Panc1 (cell line): ENCODE results near the gene COG3. TPM values are rescaled to one million over a fixed set of nuclear protein-coding genes. Genes with fewer than 3 reads are reported as not detected.

ENCODE experiments used
- ATAC-seq: fragments of 200-7000 bp; cut with Tn5 transposase; 2 replicates; pipeline ENCODE4 v1.9.1; 2020; ENCODE audit warnings: mild to moderate bottlenecking, moderate library complexity
- Bru-seq: library from RNA; stranded (reverse); fragments of 400-500 nt; gene quantifications from one replicate; lab custom pipeline; 2021; lab: Mats Ljungman, UMichigan
- BruChase-seq, 2 experiments: library from RNA; stranded (reverse); fragments of 400-500 nt; gene quantifications; one replicate each; lab custom pipeline; 2021; lab: Mats Ljungman, UMichigan
- BruUV-seq: library from RNA; stranded (reverse); fragments of 400-500 nt; replicated peaks from 2 replicates; lab custom pipeline; 2021; lab: Mats Ljungman, UMichigan
- CTCF ChIA-PET: fragments of 300-600 bp; sonication (Branson Sonifier 250); formaldehyde crosslinking; loops from one replicate; lab custom pipeline; 2022; ENCODE audit warnings: antibody characterized with exemption; lab: Charles Lee
- POLR2A ChIA-PET: fragments of 300-600 bp; sonication (Branson Sonifier 250); formaldehyde crosslinking; loops from one replicate; lab custom pipeline; 2022; ENCODE audit warnings: antibody characterized with exemption; lab: Charles Lee
- DNase-seq: peaks from one replicate; pipeline ENCODE4 v3.0.0-alpha.2; 2010; ENCODE audit warnings: low read depth, low spot score
- H3K27ac ChIP-seq: 2 replicates; pipeline ENCODE4 v1.5.1; 2011; ENCODE audit warnings: mild to moderate bottlenecking, low read length, inconsistent platforms
- H3K27me3 ChIP-seq: fragments of 200-500 bp; sonication (Bioruptor generic); 2 replicates; pipeline ENCODE4 v1.6.0; 2014; ENCODE audit warnings: low read length, inconsistent platforms; ENCODE audit not compliant: control insufficient read depth, insufficient read depth
- H3K36me3 ChIP-seq: fragments of 200-500 bp; sonication (Bioruptor generic); 2 replicates; pipeline ENCODE4 v1.5.1; 2014; ENCODE audit warnings: inconsistent platforms, mild to moderate bottlenecking, low read length, moderate library complexity; ENCODE audit not compliant: control insufficient read depth, insufficient read depth
- H3K4me1 ChIP-seq: 2 replicates; pipeline ENCODE4 v1.5.1; 2011; ENCODE audit warnings: inconsistent platforms, mild to moderate bottlenecking, low read length, moderate library complexity; ENCODE audit not compliant: control insufficient read depth, insufficient read depth
- H3K4me3 ChIP-seq, 2 experiments: 2 replicates each; pipeline ENCODE4 v1.5.1; 2011 to 2012; ENCODE audit warnings: low read depth in 2 of 2, low read length in 2 of 2, mild to moderate bottlenecking in 2 of 2, inconsistent platforms in 1 of 2, moderate library complexity in 1 of 2
- H3K9me3 ChIP-seq: fragments of 200-500 bp; sonication (Bioruptor generic); 2 replicates; pipeline ENCODE4 v1.5.1; 2014; ENCODE audit warnings: low read depth, mild to moderate bottlenecking, inconsistent platforms, low read length, moderate library complexity; ENCODE audit not compliant: control insufficient read depth, insufficient read depth
- POLR2AphosphoS5 ChIP-seq: IDR thresholded peaks from 2 replicates; pipeline ENCODE4 v1.6.1; 2012; ENCODE audit warnings: mild to moderate bottlenecking, low read depth, low read length, moderate library complexity
- SIN3A ChIP-seq: IDR thresholded peaks from 2 replicates; pipeline ENCODE4 v1.6.1; 2012; ENCODE audit warnings: low read depth, mild to moderate bottlenecking, low read length, moderate library complexity, borderline replicate concordance; ENCODE audit not compliant: insufficient read depth
- TCF7L2 ChIP-seq: IDR thresholded peaks from 2 replicates; pipeline ENCODE4 v1.6.1; 2011; ENCODE audit warnings: mild to moderate bottlenecking, low read depth, low read length, inconsistent platforms
- in situ Hi-C: cut with HindIII; loops from 2 replicates; pipeline ENCODE4 v1.10.0; 2016; ENCODE audit warnings: low sequenced_read_pairs, low pct_unique_long_range_greater_than_20kb
- intact Hi-C: fragments of 100-400 bp; cut with micrococcal nuclease; formaldehyde crosslinking; loops from one replicate; pipeline ENCODE4 v1.10.0; 2022; ENCODE audit not compliant: unreplicated experiment
- long read RNA-seq: library from polyadenylated mRNA; unstranded; transcript quantifications from one replicate; pipeline ENCODE4 v2.0.0, GENCODE V29; 2021; ENCODE audit not compliant: unreplicated experiment
- polyA plus RNA-seq: library from polyadenylated mRNA; unstranded; fragments of >200 nt; gene quantifications from one replicate; pipeline ENCODE4 v1.2.1, GENCODE V29; 2012; ENCODE audit warnings: missing spikeins; ENCODE audit not compliant: insufficient read length
- total RNA-seq: library from RNA; stranded (reverse); gene quantifications from one replicate; pipeline ENCODE4 v1.2.1, GENCODE V29; 2021; ENCODE audit not compliant: unreplicated experiment
- TF ChIP-seq, protein P1 (sequence below), 2 experiments: IDR thresholded peaks; 2 replicates each; pipeline ENCODE4 v1.6.1; 2011 to 2012; ENCODE audit warnings: low read depth in 2 of 2, control low read depth in 1 of 2, low read length in 1 of 2, mild to moderate bottlenecking in 1 of 2, moderate library complexity in 1 of 2; ENCODE audit not compliant: insufficient read depth in 1 of 2
- TF ChIP-seq, protein P2 (sequence below): fragments of 450-650 bp; IDR thresholded peaks from 2 replicates; pipeline ENCODE4 v1.5.1; 2017; ENCODE audit warnings: mild to moderate bottlenecking

Gene COG3, protein sequence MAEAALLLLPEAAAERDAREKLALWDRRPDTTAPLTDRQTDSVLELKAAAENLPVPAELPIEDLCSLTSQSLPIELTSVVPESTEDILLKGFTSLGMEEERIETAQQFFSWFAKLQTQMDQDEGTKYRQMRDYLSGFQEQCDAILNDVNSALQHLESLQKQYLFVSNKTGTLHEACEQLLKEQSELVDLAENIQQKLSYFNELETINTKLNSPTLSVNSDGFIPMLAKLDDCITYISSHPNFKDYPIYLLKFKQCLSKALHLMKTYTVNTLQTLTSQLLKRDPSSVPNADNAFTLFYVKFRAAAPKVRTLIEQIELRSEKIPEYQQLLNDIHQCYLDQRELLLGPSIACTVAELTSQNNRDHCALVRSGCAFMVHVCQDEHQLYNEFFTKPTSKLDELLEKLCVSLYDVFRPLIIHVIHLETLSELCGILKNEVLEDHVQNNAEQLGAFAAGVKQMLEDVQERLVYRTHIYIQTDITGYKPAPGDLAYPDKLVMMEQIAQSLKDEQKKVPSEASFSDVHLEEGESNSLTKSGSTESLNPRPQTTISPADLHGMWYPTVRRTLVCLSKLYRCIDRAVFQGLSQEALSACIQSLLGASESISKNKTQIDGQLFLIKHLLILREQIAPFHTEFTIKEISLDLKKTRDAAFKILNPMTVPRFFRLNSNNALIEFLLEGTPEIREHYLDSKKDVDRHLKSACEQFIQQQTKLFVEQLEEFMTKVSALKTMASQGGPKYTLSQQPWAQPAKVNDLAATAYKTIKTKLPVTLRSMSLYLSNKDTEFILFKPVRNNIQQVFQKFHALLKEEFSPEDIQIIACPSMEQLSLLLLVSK
- total RNA-seq (13.6 TPM), Bru-seq, nascent RNA (percentile 81 among the genes with signal in this experiment), BruChase-seq, experiment 1, labeled RNA remaining after a 2-hour chase (percentile 78 among the genes with signal in this experiment), BruChase-seq, experiment 2, labeled RNA remaining after a 6-hour chase (percentile 70 among the genes with signal in this experiment)
- 8.3 TPM for polyA plus RNA-seq
- long read RNA-seq, full-length matches to known transcripts = 7 of 16 reads
- long read RNA-seq, partial matches to known transcripts = 4 of 16 reads
- long read RNA-seq, other reads (novel, unspliced or antisense) = 5 of 16 reads

DNA sequence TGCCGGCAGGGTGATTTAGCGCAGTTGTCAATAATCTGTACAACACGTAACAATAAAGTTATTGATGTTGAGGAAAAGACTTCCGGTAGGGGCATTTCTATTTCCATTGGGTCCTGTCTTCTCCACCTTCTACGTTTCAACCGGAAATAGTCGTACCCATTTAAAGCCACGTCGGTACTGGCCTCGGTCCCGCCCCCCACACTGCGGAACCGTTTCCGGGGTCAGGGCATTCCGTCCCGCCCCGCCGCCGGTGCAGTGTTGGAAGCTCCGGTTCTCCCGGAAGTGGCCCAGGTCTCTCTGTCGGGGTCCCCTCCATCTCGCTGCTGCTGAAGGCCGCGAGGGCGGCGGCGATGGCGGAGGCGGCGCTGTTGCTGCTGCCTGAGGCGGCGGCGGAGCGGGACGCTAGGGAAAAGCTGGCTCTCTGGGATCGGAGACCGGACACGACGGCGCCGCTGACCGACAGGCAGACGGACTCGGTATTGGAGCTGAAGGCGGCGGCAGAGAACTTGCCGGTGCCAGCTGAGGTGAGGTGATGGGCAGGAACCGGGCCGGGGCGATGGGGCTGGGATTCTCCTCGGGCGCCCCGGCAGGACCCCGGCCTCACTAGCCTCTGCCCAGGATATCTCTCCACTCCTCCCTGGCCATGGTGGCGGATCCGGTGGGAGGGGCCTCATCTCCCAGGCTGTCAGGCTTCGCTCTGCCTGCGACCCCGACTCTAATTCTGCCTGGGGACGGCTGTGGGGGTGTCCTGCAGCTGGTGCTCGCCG is at the start of gene COG3:
Gene COG3 (plus strand): TSS at position 253 of the 767 bp plus-strand sequence. CDS start 98 bp downstream, at position 351.
- Histone ChIP-seq H3K4me3 (peak within 1 kb of the TSS; percentile 74 to 91), H3K27me3 (no peaks in the 10 kb centered on the region), H3K9me3 (no peaks in the 10 kb centered on the region), H3K27ac (peak within 1 kb of the TSS; percentile 85), H3K4me1 (peaks cover 5% of the 10 kb centered on the region), H3K36me3 (peaks cover 4% of the 10 kb centered on the region; the same call in 1 of the 2 replicates)
- ChIA-PET CTCF (no interaction called here), POLR2A (no interaction called here)
- intact Hi-C loops = no loop called here
- ATAC-seq = peak; percentile 100
- TF ChIP-seq SIN3A = peak; percentile 75; the same call in 1 of the 2 replicates
- TF ChIP-seq, protein P1, sequence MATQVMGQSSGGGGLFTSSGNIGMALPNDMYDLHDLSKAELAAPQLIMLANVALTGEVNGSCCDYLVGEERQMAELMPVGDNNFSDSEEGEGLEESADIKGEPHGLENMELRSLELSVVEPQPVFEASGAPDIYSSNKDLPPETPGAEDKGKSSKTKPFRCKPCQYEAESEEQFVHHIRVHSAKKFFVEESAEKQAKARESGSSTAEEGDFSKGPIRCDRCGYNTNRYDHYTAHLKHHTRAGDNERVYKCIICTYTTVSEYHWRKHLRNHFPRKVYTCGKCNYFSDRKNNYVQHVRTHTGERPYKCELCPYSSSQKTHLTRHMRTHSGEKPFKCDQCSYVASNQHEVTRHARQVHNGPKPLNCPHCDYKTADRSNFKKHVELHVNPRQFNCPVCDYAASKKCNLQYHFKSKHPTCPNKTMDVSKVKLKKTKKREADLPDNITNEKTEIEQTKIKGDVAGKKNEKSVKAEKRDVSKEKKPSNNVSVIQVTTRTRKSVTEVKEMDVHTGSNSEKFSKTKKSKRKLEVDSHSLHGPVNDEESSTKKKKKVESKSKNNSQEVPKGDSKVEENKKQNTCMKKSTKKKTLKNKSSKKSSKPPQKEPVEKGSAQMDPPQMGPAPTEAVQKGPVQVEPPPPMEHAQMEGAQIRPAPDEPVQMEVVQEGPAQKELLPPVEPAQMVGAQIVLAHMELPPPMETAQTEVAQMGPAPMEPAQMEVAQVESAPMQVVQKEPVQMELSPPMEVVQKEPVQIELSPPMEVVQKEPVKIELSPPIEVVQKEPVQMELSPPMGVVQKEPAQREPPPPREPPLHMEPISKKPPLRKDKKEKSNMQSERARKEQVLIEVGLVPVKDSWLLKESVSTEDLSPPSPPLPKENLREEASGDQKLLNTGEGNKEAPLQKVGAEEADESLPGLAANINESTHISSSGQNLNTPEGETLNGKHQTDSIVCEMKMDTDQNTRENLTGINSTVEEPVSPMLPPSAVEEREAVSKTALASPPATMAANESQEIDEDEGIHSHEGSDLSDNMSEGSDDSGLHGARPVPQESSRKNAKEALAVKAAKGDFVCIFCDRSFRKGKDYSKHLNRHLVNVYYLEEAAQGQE (IDR thresholded peaks at IDR 0.05; ENCODE audit: insufficient read depth in 1 of 2, low read depth in 2 of 2, low read length in 1 of 2) = no peak
- TF ChIP-seq, protein P2, sequence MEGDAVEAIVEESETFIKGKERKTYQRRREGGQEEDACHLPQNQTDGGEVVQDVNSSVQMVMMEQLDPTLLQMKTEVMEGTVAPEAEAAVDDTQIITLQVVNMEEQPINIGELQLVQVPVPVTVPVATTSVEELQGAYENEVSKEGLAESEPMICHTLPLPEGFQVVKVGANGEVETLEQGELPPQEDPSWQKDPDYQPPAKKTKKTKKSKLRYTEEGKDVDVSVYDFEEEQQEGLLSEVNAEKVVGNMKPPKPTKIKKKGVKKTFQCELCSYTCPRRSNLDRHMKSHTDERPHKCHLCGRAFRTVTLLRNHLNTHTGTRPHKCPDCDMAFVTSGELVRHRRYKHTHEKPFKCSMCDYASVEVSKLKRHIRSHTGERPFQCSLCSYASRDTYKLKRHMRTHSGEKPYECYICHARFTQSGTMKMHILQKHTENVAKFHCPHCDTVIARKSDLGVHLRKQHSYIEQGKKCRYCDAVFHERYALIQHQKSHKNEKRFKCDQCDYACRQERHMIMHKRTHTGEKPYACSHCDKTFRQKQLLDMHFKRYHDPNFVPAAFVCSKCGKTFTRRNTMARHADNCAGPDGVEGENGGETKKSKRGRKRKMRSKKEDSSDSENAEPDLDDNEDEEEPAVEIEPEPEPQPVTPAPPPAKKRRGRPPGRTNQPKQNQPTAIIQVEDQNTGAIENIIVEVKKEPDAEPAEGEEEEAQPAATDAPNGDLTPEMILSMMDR = peak; percentile 9; the same call in 1 of the 2 replicates
- TF ChIP-seq TCF7L2 = peak; percentile 46; the same call in 1 of the 2 replicates
- peak; percentile 72 for TF ChIP-seq POLR2AphosphoS5
- no TSS peak for BruUV-seq
- DNase-seq = peak; percentile 74
- in situ Hi-C loops = no loop called here

DNA sequence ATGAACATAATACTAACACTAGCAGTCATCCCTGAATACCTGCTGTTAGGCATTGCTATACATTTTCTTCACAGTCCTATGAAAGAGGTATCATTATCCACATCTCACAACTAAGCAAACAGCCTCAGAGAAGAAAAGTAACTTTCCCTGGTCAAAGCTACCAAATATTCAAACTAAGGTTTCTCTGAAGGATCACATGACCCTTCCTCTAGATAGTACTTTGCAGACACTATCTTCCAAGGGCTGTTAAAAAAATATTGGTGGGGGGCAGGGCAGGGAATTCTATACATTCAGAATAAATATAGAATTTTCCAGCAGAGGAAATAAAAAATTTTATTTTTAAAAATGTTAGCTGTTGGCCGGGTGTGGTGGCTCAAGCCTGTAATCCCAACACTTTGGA is 49.6 kb upstream of the COG3 start:
- Histone ChIP-seq H3K4me1 (no peaks in the 10 kb centered on the region; the same call in 1 of the 2 replicates), H3K27ac (peak overlapping the region; percentile 71; the same call in 1 of the 2 replicates), H3K36me3 (no peaks in the 10 kb centered on the region; the same call in 1 of the 2 replicates), H3K9me3 (no peaks in the 10 kb centered on the region), H3K27me3 (no peaks in the 10 kb centered on the region), H3K4me3 (peak overlapping the region; percentile 21 to 48)
- in situ Hi-C loops = no loop called here
- ATAC-seq = no peak
- no TSS peak for BruUV-seq
- CTCF ChIA-PET = interaction anchor here (0.6 kb wide), 2 partner anchors 44 to 368 kb away, joined by 3 to 8 read pairs; no protein-coding TSS in a partner anchor
- DNase-seq = no peak
- POLR2A ChIA-PET = interaction anchor here (0.6 to 0.7 kb wide), 2 partner anchors 480 to 688 kb away, joined by 4 to 7 read pairs; no protein-coding TSS in a partner anchor
- intact Hi-C loops = no loop called here
- TF ChIP-seq SIN3A = no peak
- TF ChIP-seq, protein P1 (IDR thresholded peaks at IDR 0.05; ENCODE audit: insufficient read depth in 1 of 2, low read depth in 2 of 2, low read length in 1 of 2) = no peak
- TF ChIP-seq TCF7L2 = no peak
- TF ChIP-seq, protein P2 = no peak
- TF ChIP-seq POLR2AphosphoS5 = no peak
